Gastroesophageal sphincter (tissue), 3 donors: ENCODE data around the gene ZNF44.

Source experiments
- POLR2A ChIP-seq, 2 donors: fragments of 450-650 bp; IDR thresholded peaks; one replicate each; pipeline ENCODE4 v1.6.1; 2017; ENCODE audit warnings: antibody characterized with exemption in 2 of 2, mild to moderate bottlenecking in 2 of 2, moderate library complexity in 1 of 2
- TF ChIP-seq, protein P1 (sequence below), 4 experiments: fragments of 200-600 bp in 2 of 4; fragments of 450-650 bp in 2 of 4; sonication (generic) in 1 of 4; IDR thresholded peaks; one replicate each; pipeline ENCODE4 v1.5.1; 2017 to 2019; ENCODE audit warnings: antibody characterized with exemption in 4 of 4, mild to moderate bottlenecking in 2 of 4, moderate library complexity in 2 of 4

DNA sequence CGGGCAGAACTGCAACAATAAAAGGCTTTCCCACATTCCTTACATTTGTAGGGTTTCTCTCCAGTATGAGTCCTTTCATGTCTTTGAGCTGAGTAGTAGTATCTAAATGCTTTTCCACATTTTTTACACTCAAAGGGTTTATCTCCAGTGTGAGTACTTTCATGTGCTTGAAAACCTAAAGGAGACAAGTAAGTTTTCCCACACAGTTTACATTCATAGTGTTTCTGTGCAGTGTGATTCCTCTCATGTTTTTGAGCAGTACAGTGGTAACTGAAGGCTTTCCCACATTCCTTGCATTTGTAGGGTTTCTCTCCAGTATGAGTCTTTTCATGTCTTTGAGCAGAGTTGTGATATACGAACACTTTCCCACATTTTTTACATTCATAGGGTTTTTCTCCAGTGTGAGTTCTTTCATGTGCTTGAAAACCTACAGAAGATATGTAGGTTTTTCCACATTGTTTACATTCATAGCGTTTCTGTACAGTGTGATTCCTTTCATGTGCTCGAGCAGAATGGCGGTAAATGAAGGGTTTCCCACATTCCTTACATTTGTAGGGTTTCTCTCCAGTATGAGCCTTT lies 47.0 kb downstream of the ZNF44 start:
- no peak for TF ChIP-seq POLR2A (IDR thresholded peaks at IDR 0.05)
- TF ChIP-seq, protein P1, sequence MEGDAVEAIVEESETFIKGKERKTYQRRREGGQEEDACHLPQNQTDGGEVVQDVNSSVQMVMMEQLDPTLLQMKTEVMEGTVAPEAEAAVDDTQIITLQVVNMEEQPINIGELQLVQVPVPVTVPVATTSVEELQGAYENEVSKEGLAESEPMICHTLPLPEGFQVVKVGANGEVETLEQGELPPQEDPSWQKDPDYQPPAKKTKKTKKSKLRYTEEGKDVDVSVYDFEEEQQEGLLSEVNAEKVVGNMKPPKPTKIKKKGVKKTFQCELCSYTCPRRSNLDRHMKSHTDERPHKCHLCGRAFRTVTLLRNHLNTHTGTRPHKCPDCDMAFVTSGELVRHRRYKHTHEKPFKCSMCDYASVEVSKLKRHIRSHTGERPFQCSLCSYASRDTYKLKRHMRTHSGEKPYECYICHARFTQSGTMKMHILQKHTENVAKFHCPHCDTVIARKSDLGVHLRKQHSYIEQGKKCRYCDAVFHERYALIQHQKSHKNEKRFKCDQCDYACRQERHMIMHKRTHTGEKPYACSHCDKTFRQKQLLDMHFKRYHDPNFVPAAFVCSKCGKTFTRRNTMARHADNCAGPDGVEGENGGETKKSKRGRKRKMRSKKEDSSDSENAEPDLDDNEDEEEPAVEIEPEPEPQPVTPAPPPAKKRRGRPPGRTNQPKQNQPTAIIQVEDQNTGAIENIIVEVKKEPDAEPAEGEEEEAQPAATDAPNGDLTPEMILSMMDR (IDR thresholded peaks at IDR 0.05) = no peak
